ENCODE results near the gene NR1H4. TPM values are rescaled to one million over a fixed set of nuclear protein-coding genes. Genes with fewer than 3 reads are reported as not detected.

The NR1H4 gene
- total and polyA plus RNA-seq, 9 of the 15 experiments (the other 6 are each of a cell fraction or from before 2014, with no cell fraction given) = 0.03 TPM; not detected in 8

- TF ChIP-seq CREB5 (CRISPR knock-in tag; IDR thresholded peaks at IDR 0.05) = no peak
Measured at GRCh38 chr12:100533376-100533775, 59.7 kb downstream of the NR1H4 start (continued).

- BruUV-seq (replicated peaks) = no TSS peak
- no peaks in the 10 kb centered on the region for H3K4me1 ChIP-seq (replicated peaks in 1 of 2; ENCODE audit: control insufficient read depth in 2 of 2, insufficient read depth in 2 of 2, low read length in 2 of 2)
- ATAC-seq (no peak), FAIRE-seq (no peak), DNase-seq (ENCODE audit: extremely low read depth in 1 of 4, low spot score in 3 of 4) (no peak)
- intact Hi-C loops (cut with micrococcal nuclease) (no loop called here), in situ Hi-C loops (cut with MboI) (no loop called here)
- H3K36me3 ChIP-seq (ENCODE audit: control insufficient read depth, insufficient read depth, low read length) = no peaks in the 10 kb centered on the region
- no peak overlapping the region for H3K4me3 ChIP-seq
- WGBS (ENCODE audit: insufficient coverage, low coverage, missing lambda C conversion rate) = 0% methylated on average over 6 of the region's 6 CpGs
- H3K9me1 ChIP-seq (ENCODE audit: control insufficient read depth, insufficient read depth, low read length) = no peaks in the 10 kb centered on the region
- no peak overlapping the region for H2AFZ ChIP-seq (ENCODE audit: low read depth, low read length)
- no peaks in the 10 kb centered on the region; a peak in 3 of 5 replicates for H3K27me3 ChIP-seq (ENCODE audit: control insufficient read depth in 2 of 2, insufficient read depth in 2 of 2, low read length in 2 of 2)
- no peak overlapping the region for H3K27ac ChIP-seq (ENCODE audit: extremely low read depth, low read depth, low read length)
- ChIA-PET CTCF (ENCODE audit: low intra/inter-chr PET ratio) (no interaction called here), POLR2A (no interaction called here)
- H4K20me1 ChIP-seq (replicated peaks; ENCODE audit: control insufficient read depth, insufficient read depth, low read length) = no peaks in the 10 kb centered on the region
- H3K79me2 ChIP-seq (ENCODE audit: control insufficient read depth, insufficient read depth, low read length) = no peaks in the 10 kb centered on the region
- no peak overlapping the region for H3K9ac ChIP-seq (ENCODE audit: insufficient read depth in 1 of 2, low read depth in 2 of 2, low read length in 2 of 2)
- no peak overlapping the region for H3K4me2 ChIP-seq (ENCODE audit: insufficient read depth, low read length)
- TF ChIP-seq ZFP36 (IDR thresholded peaks at IDR 0.05; ENCODE audit: low read depth, low read length, partially characterized antibody) = no peak
- no peak for TF ChIP-seq PTTG1 (tag; IDR thresholded peaks at IDR 0.05; ENCODE audit: low read depth)
- no peak for TF ChIP-seq PREB (CRISPR knock-in tag; IDR thresholded peaks at IDR 0.05)
- TF ChIP-seq ZSCAN29 (IDR thresholded peaks at IDR 0.05) = no peak
- no peak for TF ChIP-seq MIER1 (IDR thresholded peaks at IDR 0.05; ENCODE audit: low read depth)
- TF ChIP-seq RAD21 (CRISPR knock-in tag; conservative IDR thresholded peaks at IDR 0.05 in 1 of 2, IDR thresholded peaks at IDR 0.05 in 1 of 2) = no peak
- no peak for TF ChIP-seq GATAD2A (IDR thresholded peaks at IDR 0.05)
- no peaks in the 10 kb centered on the region for H3K9me3 ChIP-seq (replicated peaks; ENCODE audit: control insufficient read depth, insufficient read depth, low read depth, low read length)
Measured at GRCh38 chr12:100534625-100535227, 61.1 kb downstream of the NR1H4 start.

All from K562 (cell line).